Measurements from ENCODE around the gene KIF1A.

KIF1A gene

GRCh38 chr2:240722376-240722775 is 97.6 kb downstream of the KIF1A start:
- in situ Hi-C loops (cut with HindIII; ENCODE audit: low sequenced_read_pairs) = no loop called here

GRCh38 chr2:240721596-240722180 is 98.3 kb downstream of the KIF1A start:
- in situ Hi-C loops (cut with HindIII; ENCODE audit: low sequenced_read_pairs) = no loop called here

DNA sequence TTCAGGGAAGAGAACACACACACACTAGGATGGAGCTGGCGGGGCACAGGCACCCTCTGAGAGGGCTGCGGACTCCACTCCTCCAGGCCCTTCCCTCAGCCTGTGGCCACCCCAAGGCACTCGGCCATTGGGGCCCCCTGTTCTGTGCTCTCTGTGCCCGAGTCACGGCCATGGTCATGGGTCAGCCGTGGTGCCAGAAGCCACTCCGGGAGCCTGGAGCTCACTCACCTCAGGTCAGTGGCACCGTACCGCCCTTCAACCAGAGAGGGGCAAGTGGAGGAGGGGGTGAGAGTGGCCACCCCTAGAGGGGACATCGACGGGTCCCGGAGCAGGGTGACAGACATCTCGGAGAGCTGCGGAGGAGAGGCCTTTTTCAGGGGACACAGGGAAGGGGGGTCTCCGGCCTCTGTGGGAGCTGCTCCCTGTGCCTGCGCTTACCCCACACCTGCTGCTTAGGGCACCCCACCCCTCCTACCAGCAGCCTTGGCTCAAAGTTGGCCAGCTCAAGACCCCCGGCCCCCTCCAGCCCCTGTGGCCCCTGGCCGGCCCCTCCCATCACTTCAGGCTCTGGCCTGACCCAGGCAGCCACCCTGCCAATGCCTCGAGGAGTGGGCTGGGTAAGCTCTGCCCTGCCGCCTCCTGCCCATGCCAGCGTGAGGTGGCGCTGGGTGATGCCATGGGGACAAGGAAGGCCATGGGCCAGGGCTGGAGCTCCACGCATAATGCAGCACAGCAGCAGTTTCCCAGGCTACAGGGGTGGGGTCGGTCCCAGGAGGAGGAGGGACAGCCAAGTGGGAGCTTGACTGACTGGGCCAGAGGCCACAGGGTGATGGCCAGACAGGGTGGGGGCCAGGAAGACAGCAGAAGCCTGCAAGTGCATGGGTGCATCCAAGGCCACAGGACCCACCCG is 99.1 kb downstream of the KIF1A start:
- in situ Hi-C loops (cut with HindIII; ENCODE audit: low sequenced_read_pairs) = no loop called here

- in situ Hi-C loops (cut with HindIII; ENCODE audit: low sequenced_read_pairs) = no loop called here
Measured at GRCh38 chr2:240719676-240720545, 100.1 kb downstream of the KIF1A start.

DNA sequence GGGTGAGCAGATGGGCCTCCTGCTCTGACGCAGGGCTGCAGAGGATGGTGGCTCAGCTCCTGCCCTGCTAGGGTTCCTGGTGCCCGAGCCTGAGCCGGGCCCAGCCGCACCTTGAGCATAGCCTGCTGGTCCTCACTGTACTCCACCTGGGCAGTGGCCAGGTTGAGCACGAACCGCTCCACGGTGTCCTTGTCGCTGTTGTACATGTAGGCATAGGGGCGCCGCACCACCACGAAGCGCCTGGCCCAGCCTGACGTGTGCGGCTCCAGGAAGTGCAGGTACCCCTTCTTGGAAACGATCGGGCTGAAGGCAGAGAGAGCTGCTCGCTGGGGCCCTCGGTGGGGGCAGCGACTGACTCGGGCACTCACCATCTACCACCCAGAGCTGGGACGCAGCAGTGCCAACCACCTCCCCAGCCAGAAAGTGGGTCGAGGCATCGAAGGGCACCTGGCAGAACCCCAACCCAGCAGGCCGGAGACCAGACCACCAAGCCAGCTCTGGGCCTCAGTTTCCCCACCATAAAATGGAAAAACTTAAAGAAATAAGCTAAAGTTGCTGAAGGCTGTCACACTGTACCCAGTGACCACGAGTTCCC is 101.0 kb downstream of the KIF1A start:
- in situ Hi-C loops (cut with HindIII; ENCODE audit: low sequenced_read_pairs) = no loop called here

DNA sequence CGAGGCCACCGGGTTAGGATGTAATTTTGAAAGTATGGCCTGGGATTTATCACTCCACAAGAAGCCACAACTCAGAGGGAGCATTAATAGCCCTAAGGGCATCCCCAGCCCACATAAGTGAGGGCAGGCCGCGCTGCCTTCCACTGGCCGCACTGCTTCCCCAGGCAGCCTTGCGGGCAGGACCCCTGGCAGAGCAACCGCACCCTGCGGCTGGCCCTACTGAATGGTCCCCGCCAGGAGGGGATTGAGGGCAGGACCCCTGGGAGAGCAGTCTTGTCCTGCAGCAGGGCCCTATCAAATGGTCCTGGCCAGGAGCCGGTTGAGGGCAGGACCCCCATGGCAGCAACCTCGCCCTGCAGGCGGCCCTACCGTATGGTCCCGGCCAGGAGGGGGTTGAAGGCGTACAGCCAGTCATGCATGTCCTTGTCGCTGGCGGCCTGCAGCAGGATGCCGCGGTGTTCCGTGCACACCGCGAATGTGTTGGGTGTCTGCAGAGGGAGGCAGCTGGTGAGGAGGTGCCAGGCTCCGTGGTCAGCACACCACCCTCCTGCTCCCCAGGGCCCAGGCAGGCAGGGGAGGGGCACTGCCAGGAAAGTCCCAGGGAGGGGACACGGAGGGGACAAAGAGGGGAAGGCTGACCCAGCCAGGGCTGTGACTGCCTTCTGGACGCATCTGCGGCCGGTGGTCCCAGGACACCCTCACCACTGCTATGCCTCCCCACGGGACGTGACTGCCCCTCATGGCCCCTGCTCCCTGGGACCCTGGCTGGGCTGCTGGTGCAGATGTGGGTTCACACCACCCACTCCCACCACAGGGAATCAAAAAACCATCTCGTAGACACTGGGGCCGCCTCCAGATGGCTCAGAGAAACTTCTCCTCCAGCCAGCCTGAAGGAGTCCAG is 102.1 kb downstream of the KIF1A start:
- in situ Hi-C loops (cut with HindIII; ENCODE audit: low sequenced_read_pairs) = no loop called here

DNA sequence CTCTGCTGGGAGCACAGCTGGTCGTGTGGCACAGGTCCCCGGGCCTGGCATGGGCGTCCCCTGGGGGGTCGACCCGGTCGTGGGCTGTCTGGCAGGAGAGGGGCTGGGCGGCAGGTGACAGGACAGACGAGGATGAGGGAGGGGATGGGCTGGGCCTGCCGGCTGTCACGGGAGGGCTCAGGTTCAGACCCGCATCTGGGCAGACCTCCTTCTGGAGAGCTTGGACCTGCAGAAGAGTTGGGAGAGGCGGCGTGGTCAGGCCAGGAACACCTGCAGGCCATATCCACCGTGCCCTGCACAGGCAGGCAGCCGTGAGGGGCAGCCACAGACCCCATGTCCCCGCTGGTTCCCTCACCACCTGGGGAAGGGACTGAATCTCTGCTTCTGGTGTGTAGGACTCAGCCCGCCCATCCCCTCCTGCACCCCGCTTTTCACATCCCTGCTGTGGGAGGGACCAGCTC is 102.8 kb downstream of the KIF1A start:
- in situ Hi-C loops (cut with HindIII; ENCODE audit: low sequenced_read_pairs) = no loop called here

DNA sequence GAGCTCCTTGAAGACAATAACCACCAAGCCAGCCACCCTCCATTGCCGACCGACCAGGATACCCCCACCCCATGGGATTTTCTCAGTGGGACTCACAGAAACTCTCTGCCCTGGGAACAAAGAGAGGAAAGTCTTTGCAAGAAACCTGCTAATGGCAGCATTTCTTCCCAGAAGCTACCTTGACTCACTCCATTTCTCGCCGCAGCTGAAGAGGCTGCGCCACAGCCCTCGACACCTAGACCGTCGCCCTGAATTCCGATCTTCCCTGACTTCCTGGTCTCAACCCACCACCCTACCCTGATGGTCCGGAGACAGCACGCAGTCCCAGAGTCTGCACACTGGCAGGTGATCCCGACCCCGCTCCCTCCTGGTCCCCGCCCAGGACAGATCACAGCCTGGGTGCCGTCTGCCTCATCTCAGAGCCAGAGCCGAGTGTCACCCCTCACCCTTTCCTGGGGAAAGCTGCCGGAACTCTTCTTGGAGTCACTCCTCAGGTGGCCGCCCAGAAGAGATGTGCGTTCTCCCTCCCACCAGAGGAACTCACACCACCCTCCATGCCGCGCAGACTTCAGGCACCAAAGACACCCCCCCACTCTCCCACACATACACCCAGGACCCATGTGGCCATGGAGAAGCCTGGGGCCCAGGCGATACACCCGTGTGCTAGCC is 103.8 kb downstream of the KIF1A start:
- in situ Hi-C loops (cut with HindIII; ENCODE audit: low sequenced_read_pairs) = no loop called here

DNA sequence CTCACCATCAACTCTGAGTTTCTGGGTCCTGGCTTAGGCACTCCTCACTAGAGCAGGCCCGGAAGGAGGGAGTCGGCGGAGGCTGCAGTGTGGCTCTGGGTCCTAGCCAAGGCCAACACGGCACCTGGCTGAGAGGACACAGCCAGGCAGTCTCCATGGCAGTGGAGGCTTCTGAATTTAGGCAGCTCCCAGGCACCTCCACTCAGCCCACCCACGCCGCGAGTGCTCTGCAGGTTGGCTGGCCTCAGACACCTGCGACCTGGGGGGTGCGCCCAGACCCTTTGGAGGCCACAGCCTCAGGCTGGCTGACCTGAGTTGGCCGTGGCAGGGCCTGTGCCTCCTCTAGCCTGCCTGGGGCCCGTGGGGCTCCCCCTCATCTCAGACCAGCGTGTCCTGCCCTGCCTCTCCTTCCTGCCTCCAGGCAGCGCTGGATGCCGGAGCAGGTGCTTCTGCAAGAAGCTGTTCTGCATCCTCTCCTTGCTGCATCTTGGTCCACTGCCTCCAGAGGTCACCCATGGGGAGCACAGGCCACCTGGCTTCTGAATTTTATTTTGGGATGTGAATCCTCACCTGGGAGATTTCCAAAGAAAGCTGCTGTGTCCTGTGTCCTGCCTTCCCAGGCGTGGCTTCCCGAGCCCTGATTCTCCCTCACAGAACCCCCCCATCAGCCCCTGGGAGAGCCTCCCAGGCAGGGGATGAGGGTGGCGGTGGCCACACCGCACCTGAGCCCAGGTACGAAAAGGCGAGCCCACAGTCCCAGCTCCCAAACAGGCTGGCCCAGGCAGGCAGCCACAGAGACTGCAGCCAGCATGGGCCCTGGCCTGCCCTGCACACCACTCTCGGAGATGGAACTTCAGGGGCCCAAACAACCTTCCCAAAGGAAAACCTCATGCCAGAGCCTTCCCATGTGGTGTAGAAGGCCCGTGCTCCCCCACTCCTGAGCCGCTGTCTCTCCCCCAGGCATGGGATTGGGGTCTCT is 105.0 kb downstream of the KIF1A start:
- in situ Hi-C loops (cut with HindIII; ENCODE audit: low sequenced_read_pairs) = no loop called here

- in situ Hi-C loops (cut with HindIII; ENCODE audit: low sequenced_read_pairs) = no loop called here
Measured at GRCh38 chr2:240713928-240714746, 105.9 kb downstream of the KIF1A start.

GRCh38 chr2:240713071-240713927 is 106.7 kb downstream of the KIF1A start:
- in situ Hi-C loops (cut with HindIII; ENCODE audit: low sequenced_read_pairs) = no loop called here

DNA sequence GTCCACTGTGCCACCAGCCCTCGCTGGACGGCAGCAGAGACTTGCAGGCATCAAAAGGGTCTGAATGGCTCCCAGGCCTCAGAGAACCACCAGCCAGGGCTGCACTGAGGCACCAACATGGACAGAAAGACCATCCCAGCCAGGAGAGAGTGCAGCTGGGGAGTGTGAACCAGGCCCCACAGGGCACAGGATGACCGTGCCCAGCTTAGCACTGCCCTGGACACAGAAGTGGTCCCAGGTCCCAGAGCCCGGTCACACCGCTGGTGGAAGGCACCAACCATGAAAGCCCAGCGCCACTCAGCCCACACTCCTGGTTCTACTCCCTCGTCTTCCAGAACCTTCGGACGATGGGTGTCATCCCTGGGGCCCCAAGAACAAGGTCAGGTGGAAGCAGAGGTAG is 107.9 kb downstream of the KIF1A start:
- in situ Hi-C loops (cut with HindIII; ENCODE audit: low sequenced_read_pairs) = no loop called here

GRCh38 chr2:240711701-240712100 is 108.3 kb downstream of the KIF1A start:
- in situ Hi-C loops (cut with HindIII; ENCODE audit: low sequenced_read_pairs) = no loop called here

DNA sequence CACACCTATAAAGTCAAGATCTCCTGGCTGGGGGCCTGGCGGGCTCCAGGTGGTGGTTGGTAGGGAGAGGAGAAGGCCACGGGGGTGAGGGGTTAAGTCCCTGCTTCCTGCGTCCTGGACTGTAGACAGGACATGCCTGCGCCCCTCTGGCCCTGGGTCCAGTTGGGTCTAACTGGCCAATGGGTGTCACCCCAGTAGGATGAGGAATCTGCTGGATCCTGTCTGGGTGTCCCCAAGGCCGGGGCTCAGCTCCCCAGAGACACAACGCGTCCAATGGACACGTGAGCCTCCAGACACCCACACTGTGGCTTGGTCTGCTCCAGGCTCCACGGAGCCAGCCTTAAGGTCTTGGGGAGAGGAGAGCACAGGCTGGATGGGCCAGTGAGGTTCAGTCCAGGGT is 108.7 kb downstream of the KIF1A start:
- in situ Hi-C loops (cut with HindIII; ENCODE audit: low sequenced_read_pairs) = no loop called here

GRCh38 chr2:240708457-240708856 is 111.6 kb downstream of the KIF1A start:
- in situ Hi-C loops (cut with HindIII; ENCODE audit: low sequenced_read_pairs) = no loop called here

DNA sequence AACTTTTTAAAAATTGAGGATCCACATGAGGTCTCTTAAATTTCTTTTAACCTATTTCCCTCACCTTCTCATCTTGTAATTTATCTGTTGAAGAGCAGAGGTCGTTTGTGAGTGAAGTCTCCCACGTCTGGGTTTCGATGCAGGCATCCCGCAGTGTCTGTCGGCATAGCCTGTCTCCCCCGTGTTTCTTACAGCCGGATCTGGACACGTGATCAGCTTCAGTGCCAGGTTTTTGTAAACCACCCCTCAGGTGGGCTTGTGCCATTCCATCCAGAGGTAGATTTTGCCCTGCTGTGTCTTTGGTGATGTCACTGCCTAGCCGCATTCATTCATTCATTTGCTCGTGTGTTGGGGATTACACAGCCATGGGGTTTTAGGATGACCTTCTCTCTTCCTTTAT is 112.2 kb downstream of the KIF1A start:
- in situ Hi-C loops (cut with HindIII; ENCODE audit: low sequenced_read_pairs) = no loop called here

Data from DLD1 (cell line).